Peyer's patch (tissue), 4 donors: ENCODE results near the gene ZNF66. TPM values are rescaled to one million over a fixed set of nuclear protein-coding genes. Genes with fewer than 3 reads are reported as not detected.

ENCODE experiments used
- DNase-seq, 3 donors: peaks; one replicate each; pipeline ENCODE4 v3.0.0-alpha.2; 2017 to 2019
- H3K27ac ChIP-seq, 4 donors: fragments of 200-600 bp; sonication (generic); one replicate each; pipeline ENCODE4 v1.5.1; 2016 to 2019
- H3K27me3 ChIP-seq, 2 donors: fragments of 200-600 bp; sonication (generic); one replicate each; pipeline ENCODE4 v1.5.1; 2019
- H3K36me3 ChIP-seq, 3 donors: fragments of 200-600 bp; sonication (generic); one replicate each; pipeline ENCODE4 v1.5.1; 2016 to 2019
- H3K4me1 ChIP-seq, 4 donors: fragments of 200-600 bp; sonication (generic); one replicate each; pipeline ENCODE4 v1.5.1; 2016 to 2019
- H3K4me3 ChIP-seq, 4 donors: fragments of 200-600 bp; sonication (generic); 1 replicate in 3 of 4; 2 replicates in 1 of 4; pipeline ENCODE4 v1.5.1; 2016 to 2019; ENCODE audit warnings: mild to moderate bottlenecking in 1 of 4
- H3K9me3 ChIP-seq, 4 donors: fragments of 200-600 bp; sonication (generic); one replicate each; pipeline ENCODE4 v1.5.1; 2016 to 2019; ENCODE audit warnings: mild to moderate bottlenecking in 1 of 4
- CTCF ChIP-seq, 6 experiments: fragments of 450-650 bp in 4 of 6; fragments of 200-600 bp in 2 of 6; sonication (generic) in 1 of 6; IDR thresholded peaks; one replicate each; pipeline ENCODE4 v1.5.1; 2017 to 2019; ENCODE audit warnings: antibody characterized with exemption in 6 of 6, mild to moderate bottlenecking in 3 of 6, moderate library complexity in 1 of 6
- POLR2A ChIP-seq, 2 donors: fragments of 450-650 bp; IDR thresholded peaks; one replicate each; pipeline ENCODE4 v1.5.1; 2017; ENCODE audit warnings: antibody characterized with exemption in 2 of 2, mild to moderate bottlenecking in 2 of 2, moderate library complexity in 2 of 2
- total RNA-seq, 4 donors: library from RNA; depleted of rRNA; stranded (reverse); fragments of >200 nt; gene quantifications; one replicate each; pipeline ENCODE4 v1.1.0, GENCODE V29; 2016

ZNF66 gene
- total RNA-seq, 4 donors from 2014 or later = 4.9 to 11.6 (median 7.0) TPM

DNA sequence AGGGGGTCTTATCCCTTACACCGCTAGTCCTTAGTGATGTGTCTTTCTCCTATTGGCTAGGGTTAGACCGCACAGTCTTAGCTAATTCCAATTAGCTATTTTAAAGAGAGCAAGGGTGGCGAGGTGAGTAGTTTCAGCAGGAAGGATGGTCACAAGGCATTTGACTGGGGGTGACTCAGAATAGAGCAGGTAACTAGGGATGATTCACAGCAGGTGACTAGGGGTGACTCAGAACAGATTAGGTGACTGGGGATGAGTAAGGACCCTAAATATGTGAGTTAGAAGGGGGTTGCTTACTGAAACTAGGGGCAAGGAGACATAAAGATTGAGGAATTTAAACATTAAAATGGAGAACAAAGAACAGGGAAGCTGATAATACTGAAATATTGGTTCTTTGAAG, 64.3 kb downstream of the ZNF66 start:
- Histone ChIP-seq H3K4me1 (no peaks in the 10 kb centered on the region), H3K4me3 (no peak overlapping the region), H3K27ac (no peak overlapping the region), H3K27me3 (no peaks in the 10 kb centered on the region), H3K9me3 (peaks cover 0 to 43% (median 0%) of the 10 kb centered on the region in 4 donors), H3K36me3 (no peaks in the 10 kb centered on the region)
- DNase-seq = no peak
- TF ChIP-seq POLR2A (IDR thresholded peaks at IDR 0.05) = no peak
- TF ChIP-seq CTCF (IDR thresholded peaks at IDR 0.05) = no peak

Other genes with a start within 250 kb of the ZNF66 start
- 10 to 100 TPM in 3 of 4 donors, 1 to 10 TPM in 1; 7.7 to 60.2 (median 13.8) TPM for gene ZNF737, start 210.5 kb upstream of the ZNF66 start, total RNA-seq
- gene ZNF626, start 114.7 kb upstream of the ZNF66 start, total RNA-seq = 10 to 100 TPM in 1 of 4 donors, 1 to 10 TPM in 3; 1.3 to 11.6 (median 2.2) TPM
- gene ZNF85, start 146.9 kb downstream of the ZNF66 start, total RNA-seq = 10 to 100 TPM in 1 of 4 donors, 1 to 10 TPM in 3; 3.2 to 47.9 (median 4.3) TPM
- 10 to 100 TPM in 2 of 4 donors, 1 to 10 TPM in 2; 8.6 to 14.9 (median 10.2) TPM for gene ZNF430, start 244.4 kb downstream of the ZNF66 start, total RNA-seq